H9 (cell line): Measurements from ENCODE around the gene TNFAIP6. TPM values are rescaled to one million over a fixed set of nuclear protein-coding genes. Genes with fewer than 3 reads are reported as not detected.

Source experiments
- DNase-seq: peaks from one replicate; pipeline ENCODE4 v3.0.0-alpha.2; 2017
- H2AFZ ChIP-seq: one replicate; pipeline ENCODE4 v1.6.1; 2013; ENCODE audit warnings: mild to moderate bottlenecking, low read length, control low read depth, moderate library complexity
- H2AK5ac ChIP-seq: 2 replicates; pipeline ENCODE4 v1.6.1; 2013; ENCODE audit warnings: low read length, control low read depth, mixed read lengths; ENCODE audit not compliant: insufficient read length
- H2BK120ac ChIP-seq: one replicate; pipeline ENCODE4 v1.6.1; 2013; ENCODE audit warnings: low read depth, mild to moderate bottlenecking, low read length, control low read depth, inconsistent platforms; ENCODE audit not compliant: poor library complexity, severe bottlenecking
- H2BK12ac ChIP-seq: 2 replicates; pipeline ENCODE4 v1.6.1; 2013; ENCODE audit warnings: low read length, control low read depth, mixed read lengths, low read depth; ENCODE audit not compliant: insufficient read length
- H2BK15ac ChIP-seq: 2 replicates; pipeline ENCODE4 v1.6.1; 2013; ENCODE audit warnings: low read depth, low read length, control low read depth
- H2BK20ac ChIP-seq: one replicate; pipeline ENCODE4 v1.6.1; 2013; ENCODE audit warnings: low read depth, mild to moderate bottlenecking, low read length, control low read depth, inconsistent platforms; ENCODE audit not compliant: poor library complexity, severe bottlenecking
- H2BK5ac ChIP-seq: 2 replicates; pipeline ENCODE4 v1.6.1; 2013; ENCODE audit warnings: low read length, control low read depth, mixed read lengths; ENCODE audit not compliant: insufficient read length
- H3K14ac ChIP-seq: 2 replicates; pipeline ENCODE4 v1.6.1; 2013; ENCODE audit warnings: low read length, control low read depth; ENCODE audit not compliant: insufficient read depth
- H3K18ac ChIP-seq: 2 replicates; pipeline ENCODE4 v1.6.1; 2013; ENCODE audit warnings: low read depth, mild to moderate bottlenecking, mixed read lengths, low read length, control low read depth; ENCODE audit not compliant: insufficient read length
- H3K23ac ChIP-seq: 2 replicates; pipeline ENCODE4 v1.6.1; 2013; ENCODE audit warnings: low read length, control low read depth, mixed read lengths, low read depth; ENCODE audit not compliant: insufficient read length
- H3K23me2 ChIP-seq: 2 replicates; pipeline ENCODE4 v1.6.1; 2013; ENCODE audit warnings: low read depth, mild to moderate bottlenecking, mixed read lengths, low read length, control low read depth; ENCODE audit not compliant: insufficient read length, poor library complexity, severe bottlenecking
- H3K27ac ChIP-seq: 2 replicates; pipeline ENCODE4 v1.5.1; 2013; ENCODE audit warnings: low read length, control low read depth, mixed read lengths, low read depth; ENCODE audit not compliant: insufficient read length
- H3K27me3 ChIP-seq: 2 replicates; pipeline ENCODE4 v1.6.1; 2013; ENCODE audit warnings: low read length, control low read depth, inconsistent platforms; ENCODE audit not compliant: insufficient read depth
- H3K4ac ChIP-seq: 2 replicates; pipeline ENCODE4 v1.6.1; 2013; ENCODE audit warnings: low read depth, mild to moderate bottlenecking, control low read depth, inconsistent platforms, low read length, moderate library complexity
- H3K4me1 ChIP-seq: 2 replicates; pipeline ENCODE4 v1.6.1; 2013; ENCODE audit warnings: low read length, control low read depth, inconsistent platforms; ENCODE audit not compliant: insufficient read depth
- H3K4me2 ChIP-seq: 2 replicates; pipeline ENCODE4 v1.6.1; 2013; ENCODE audit warnings: low read length, control low read depth, mixed read lengths; ENCODE audit not compliant: insufficient read length, insufficient read depth
- H3K56ac ChIP-seq: 2 replicates; pipeline ENCODE4 v1.6.1; 2013; ENCODE audit warnings: low read depth, mild to moderate bottlenecking, mixed read lengths, low read length, control low read depth; ENCODE audit not compliant: insufficient read length
- H3K79me1 ChIP-seq: 2 replicates; pipeline ENCODE4 v1.6.1; 2013; ENCODE audit warnings: low read depth, mild to moderate bottlenecking, moderate library complexity, low read length, control low read depth, inconsistent platforms; ENCODE audit not compliant: insufficient read depth, poor library complexity, severe bottlenecking
- H3K79me2 ChIP-seq: 2 replicates; pipeline ENCODE4 v1.6.1; 2013; ENCODE audit warnings: low read length, control low read depth, inconsistent platforms; ENCODE audit not compliant: insufficient read depth
- H3K9ac ChIP-seq: 2 replicates; pipeline ENCODE4 v1.6.1; 2013; ENCODE audit warnings: low read length, control low read depth, mixed read lengths; ENCODE audit not compliant: insufficient read length; ENCODE audit errors: extremely low read depth
- H3K9me3 ChIP-seq: one replicate; pipeline ENCODE4 v1.6.1; 2013; ENCODE audit warnings: low read depth, low read length, inconsistent platforms; ENCODE audit not compliant: control insufficient read depth
- H3T11ph ChIP-seq: one replicate; pipeline ENCODE4 v1.6.1; 2013; ENCODE audit warnings: mild to moderate bottlenecking, low read length, control low read depth, inconsistent platforms
- H4K20me1 ChIP-seq: one replicate; pipeline ENCODE4 v1.6.1; 2013; ENCODE audit not compliant: control insufficient read depth, insufficient read length, insufficient read depth
- H4K5ac ChIP-seq: 2 replicates; pipeline ENCODE4 v1.6.1; 2013; ENCODE audit warnings: low read depth, mild to moderate bottlenecking, mixed read lengths, low read length, control low read depth; ENCODE audit not compliant: insufficient read length
- H4K8ac ChIP-seq: replicated peaks from 2 replicates; pipeline ENCODE4 v1.6.1; 2013; ENCODE audit warnings: low read length, control low read depth, mixed read lengths, low read depth; ENCODE audit not compliant: insufficient read length
- H4K91ac ChIP-seq: 2 replicates; pipeline ENCODE4 v1.6.1; 2013; ENCODE audit warnings: low read depth, mild to moderate bottlenecking, moderate library complexity, mixed read lengths, low read length, control low read depth; ENCODE audit not compliant: insufficient read length
- H3K27ac Mint-ChIP-seq, 3 experiments: 2 replicates in 2 of 3; 3 replicates in 1 of 3; pipeline ENCODE4 v1.8.0; 2020 to 2021; ENCODE audit warnings: mixed read lengths in 3 of 3, mild to moderate bottlenecking in 1 of 3, moderate library complexity in 1 of 3
- H3K27me3 Mint-ChIP-seq: 2 replicates; pipeline ENCODE4 v1.8.0; 2021; ENCODE audit warnings: low read depth, mild to moderate bottlenecking, moderate library complexity, mixed read lengths
- H3K36me3 Mint-ChIP-seq, 3 experiments: 2 replicates in 2 of 3; 3 replicates in 1 of 3; pipeline ENCODE4 v1.8.0; 2020 to 2021; ENCODE audit warnings: low read depth in 3 of 3, mixed read lengths in 3 of 3; ENCODE audit not compliant: insufficient read depth in 1 of 3
- H3K4me1 Mint-ChIP-seq, 2 experiments: 2 replicates each; pipeline ENCODE4 v1.8.0; 2020; ENCODE audit warnings: mixed read lengths in 2 of 2
- H3K4me3 Mint-ChIP-seq, 2 experiments: 2 replicates in 1 of 2; 3 replicates in 1 of 2; pipeline ENCODE4 v1.8.0; 2020 to 2021; ENCODE audit warnings: mild to moderate bottlenecking in 2 of 2, mixed read lengths in 2 of 2, moderate library complexity in 1 of 2
- H3K9me3 Mint-ChIP-seq, 2 experiments: 2 replicates in 1 of 2; 3 replicates in 1 of 2; pipeline ENCODE4 v1.8.0; 2020; ENCODE audit warnings: mild to moderate bottlenecking in 2 of 2, mixed read lengths in 2 of 2, moderate library complexity in 1 of 2
- WGBS: extraction: QIAGEN DNeasy Blood & Tissue Kit; methylation state at CpG from one replicate; pipeline ENCODE4 v1.1.7; 2013; ENCODE audit warnings: missing lambda C conversion rate, low lambda C conversion rate, mixed read lengths; ENCODE audit not compliant: insufficient read length; ENCODE audit errors: extremely low coverage; 5-methylcytosine and 5-hydroxymethylcytosine counted together
- total RNA-seq: library from RNA; stranded (reverse); gene quantifications from 2 replicates; pipeline ENCODE4 v1.2.1, GENCODE V29; 2021
- TF ChIP-seq, protein P1 (sequence below): fragments of 200-600 bp; sonication (generic); conservative IDR thresholded peaks from 3 replicates; pipeline ENCODE4 v1.8.0; 2021; ENCODE audit warnings: antibody characterized with exemption, mild to moderate bottlenecking

TNFAIP6 gene
- total RNA-seq, 1 experiment from 2014 or later: 1.2 TPM

DNA sequence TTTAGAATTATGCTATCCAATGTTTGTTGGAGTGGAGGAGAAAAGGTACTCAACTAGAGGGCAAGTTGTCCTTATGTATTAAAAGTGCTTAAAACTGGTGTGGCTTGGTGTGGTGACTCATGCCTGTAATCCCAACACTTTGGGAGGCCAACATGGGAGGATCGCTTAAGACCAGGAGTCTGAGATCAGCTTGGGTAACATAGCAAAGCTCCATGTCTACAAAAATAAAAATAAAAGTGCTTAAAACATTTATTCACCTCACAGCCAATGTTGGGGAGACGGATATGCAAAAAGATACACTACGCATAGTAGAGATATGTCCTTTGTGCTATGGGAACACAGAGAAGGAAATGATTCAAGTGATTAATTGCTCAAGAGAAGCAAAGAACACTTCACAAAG, 19.3 kb upstream of the TNFAIP6 start:
- Histone ChIP-seq H3K9me3 (no peaks in the 10 kb centered on the region), H3K23ac (no peak overlapping the region), H3K79me1 (no peaks in the 10 kb centered on the region), H3T11ph (no peak overlapping the region), H2AK5ac (no peak overlapping the region), H2BK20ac (no peak overlapping the region), H4K20me1 (no peaks in the 10 kb centered on the region), H3K27me3 (no peaks in the 10 kb centered on the region), H3K4me1 (peaks cover 2% of the 10 kb centered on the region), H3K23me2 (no peaks in the 10 kb centered on the region), H3K14ac (no peak overlapping the region), H4K5ac (no peak overlapping the region), H4K8ac (no peak overlapping the region), H4K91ac (no peak overlapping the region), H2BK15ac (no peak overlapping the region), H3K4ac (no peak overlapping the region), H3K18ac (no peak overlapping the region), H2BK5ac (no peak overlapping the region), H2BK12ac (no peak overlapping the region), H3K9ac (no peak overlapping the region), H3K4me2 (no peak overlapping the region), H3K79me2 (no peaks in the 10 kb centered on the region), H2AFZ (no peak overlapping the region), H2BK120ac (no peak overlapping the region), H3K56ac (no peak overlapping the region), H3K27ac (no peak overlapping the region)
- DNase-seq: no peak
- no CpG with 5 or more reads among the region's 3 CpGs for WGBS
- no peaks in the 10 kb centered on the region for H3K27me3 Mint-ChIP-seq
- TF ChIP-seq, protein P1, sequence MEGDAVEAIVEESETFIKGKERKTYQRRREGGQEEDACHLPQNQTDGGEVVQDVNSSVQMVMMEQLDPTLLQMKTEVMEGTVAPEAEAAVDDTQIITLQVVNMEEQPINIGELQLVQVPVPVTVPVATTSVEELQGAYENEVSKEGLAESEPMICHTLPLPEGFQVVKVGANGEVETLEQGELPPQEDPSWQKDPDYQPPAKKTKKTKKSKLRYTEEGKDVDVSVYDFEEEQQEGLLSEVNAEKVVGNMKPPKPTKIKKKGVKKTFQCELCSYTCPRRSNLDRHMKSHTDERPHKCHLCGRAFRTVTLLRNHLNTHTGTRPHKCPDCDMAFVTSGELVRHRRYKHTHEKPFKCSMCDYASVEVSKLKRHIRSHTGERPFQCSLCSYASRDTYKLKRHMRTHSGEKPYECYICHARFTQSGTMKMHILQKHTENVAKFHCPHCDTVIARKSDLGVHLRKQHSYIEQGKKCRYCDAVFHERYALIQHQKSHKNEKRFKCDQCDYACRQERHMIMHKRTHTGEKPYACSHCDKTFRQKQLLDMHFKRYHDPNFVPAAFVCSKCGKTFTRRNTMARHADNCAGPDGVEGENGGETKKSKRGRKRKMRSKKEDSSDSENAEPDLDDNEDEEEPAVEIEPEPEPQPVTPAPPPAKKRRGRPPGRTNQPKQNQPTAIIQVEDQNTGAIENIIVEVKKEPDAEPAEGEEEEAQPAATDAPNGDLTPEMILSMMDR: no peak
- peaks cover 41 to 43% of the 10 kb centered on the region in 2 experiments for H3K4me1 Mint-ChIP-seq
- no peak overlapping the region; a peak in 1 of 7 replicates for H3K27ac Mint-ChIP-seq
- peaks cover 7 to 14% (median 11%) of the 10 kb centered on the region in 3 experiments for H3K36me3 Mint-ChIP-seq
- no peak overlapping the region; a peak in 1 of 5 replicates for H3K4me3 Mint-ChIP-seq
- H3K9me3 Mint-ChIP-seq: peaks cover 13 to 14% of the 10 kb centered on the region in 2 experiments
